Upper lobe of left lung (tissue), 4 donors: ENCODE measurements around the gene PGGHG.

ENCODE experiments used
- POLR2A ChIP-seq, 4 donors: fragments of 450-650 bp; IDR thresholded peaks; one replicate each; pipeline ENCODE4 v1.5.1; 2016 to 2017; ENCODE audit warnings: antibody characterized with exemption in 4 of 4, mild to moderate bottlenecking in 2 of 4
- TF ChIP-seq, protein P1 (sequence below), 6 experiments: fragments of 450-650 bp in 4 of 6; fragments of 200-600 bp in 2 of 6; sonication (generic) in 2 of 6; IDR thresholded peaks; one replicate each; pipeline ENCODE4 v1.5.1; 2016 to 2019; ENCODE audit warnings: antibody characterized with exemption in 6 of 6

DNA sequence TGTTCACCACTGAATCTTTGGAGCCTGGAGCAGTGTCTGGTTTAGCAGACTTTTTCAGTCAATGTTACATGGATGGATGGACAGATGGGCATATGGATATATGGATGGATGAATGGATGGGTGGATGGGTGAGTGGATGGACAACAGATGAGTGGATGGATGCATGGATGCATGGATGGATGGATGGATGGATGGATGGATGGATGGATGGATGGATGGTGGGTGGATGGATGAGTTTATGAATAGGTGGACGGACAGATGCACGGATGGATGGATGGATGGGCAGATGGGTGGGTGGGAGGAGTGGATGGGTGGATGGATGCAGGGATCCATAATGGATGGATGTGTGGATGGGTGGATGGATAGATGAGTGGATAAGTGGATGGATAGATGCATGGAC, 33.1 kb upstream of the PGGHG start:
- TF ChIP-seq, protein P1, sequence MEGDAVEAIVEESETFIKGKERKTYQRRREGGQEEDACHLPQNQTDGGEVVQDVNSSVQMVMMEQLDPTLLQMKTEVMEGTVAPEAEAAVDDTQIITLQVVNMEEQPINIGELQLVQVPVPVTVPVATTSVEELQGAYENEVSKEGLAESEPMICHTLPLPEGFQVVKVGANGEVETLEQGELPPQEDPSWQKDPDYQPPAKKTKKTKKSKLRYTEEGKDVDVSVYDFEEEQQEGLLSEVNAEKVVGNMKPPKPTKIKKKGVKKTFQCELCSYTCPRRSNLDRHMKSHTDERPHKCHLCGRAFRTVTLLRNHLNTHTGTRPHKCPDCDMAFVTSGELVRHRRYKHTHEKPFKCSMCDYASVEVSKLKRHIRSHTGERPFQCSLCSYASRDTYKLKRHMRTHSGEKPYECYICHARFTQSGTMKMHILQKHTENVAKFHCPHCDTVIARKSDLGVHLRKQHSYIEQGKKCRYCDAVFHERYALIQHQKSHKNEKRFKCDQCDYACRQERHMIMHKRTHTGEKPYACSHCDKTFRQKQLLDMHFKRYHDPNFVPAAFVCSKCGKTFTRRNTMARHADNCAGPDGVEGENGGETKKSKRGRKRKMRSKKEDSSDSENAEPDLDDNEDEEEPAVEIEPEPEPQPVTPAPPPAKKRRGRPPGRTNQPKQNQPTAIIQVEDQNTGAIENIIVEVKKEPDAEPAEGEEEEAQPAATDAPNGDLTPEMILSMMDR (IDR thresholded peaks at IDR 0.05): no peak
- no peak for TF ChIP-seq POLR2A (IDR thresholded peaks at IDR 0.05)
